Measurements from ENCODE around the gene MYOZ1.

DNA sequence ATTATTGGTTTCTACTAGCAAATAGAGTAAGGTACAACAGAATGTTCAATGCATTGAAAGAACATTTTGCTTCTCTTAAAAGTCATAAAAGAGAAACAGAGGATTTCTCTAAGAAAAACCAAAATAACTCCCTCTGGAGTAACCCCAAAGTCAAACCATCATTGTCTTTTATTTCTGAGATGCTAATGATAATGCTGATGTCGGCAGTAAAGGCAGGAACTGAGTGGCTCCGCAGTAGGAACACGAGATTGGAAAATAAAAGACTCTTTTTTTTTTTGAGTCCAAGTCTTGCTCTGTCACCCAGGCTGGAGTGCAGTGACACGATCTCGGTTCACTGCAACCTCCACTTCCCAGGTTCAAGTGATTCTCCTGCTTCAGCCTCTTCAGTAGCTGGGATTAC, 47.5 kb downstream of the MYOZ1 start:
- TF ChIP-seq, protein P1, sequence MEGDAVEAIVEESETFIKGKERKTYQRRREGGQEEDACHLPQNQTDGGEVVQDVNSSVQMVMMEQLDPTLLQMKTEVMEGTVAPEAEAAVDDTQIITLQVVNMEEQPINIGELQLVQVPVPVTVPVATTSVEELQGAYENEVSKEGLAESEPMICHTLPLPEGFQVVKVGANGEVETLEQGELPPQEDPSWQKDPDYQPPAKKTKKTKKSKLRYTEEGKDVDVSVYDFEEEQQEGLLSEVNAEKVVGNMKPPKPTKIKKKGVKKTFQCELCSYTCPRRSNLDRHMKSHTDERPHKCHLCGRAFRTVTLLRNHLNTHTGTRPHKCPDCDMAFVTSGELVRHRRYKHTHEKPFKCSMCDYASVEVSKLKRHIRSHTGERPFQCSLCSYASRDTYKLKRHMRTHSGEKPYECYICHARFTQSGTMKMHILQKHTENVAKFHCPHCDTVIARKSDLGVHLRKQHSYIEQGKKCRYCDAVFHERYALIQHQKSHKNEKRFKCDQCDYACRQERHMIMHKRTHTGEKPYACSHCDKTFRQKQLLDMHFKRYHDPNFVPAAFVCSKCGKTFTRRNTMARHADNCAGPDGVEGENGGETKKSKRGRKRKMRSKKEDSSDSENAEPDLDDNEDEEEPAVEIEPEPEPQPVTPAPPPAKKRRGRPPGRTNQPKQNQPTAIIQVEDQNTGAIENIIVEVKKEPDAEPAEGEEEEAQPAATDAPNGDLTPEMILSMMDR (optimal IDR thresholded peaks at IDR 0.05 in 1 of 3, IDR thresholded peaks at IDR 0.05 in 1 of 3, conservative IDR thresholded peaks at IDR 0.05 in 1 of 3; ENCODE audit: extremely low read depth in 1 of 3, insufficient read depth in 2 of 3, low read length in 3 of 3) = no peak
- no peak for TF ChIP-seq EZH2 (IDR thresholded peaks at IDR 0.05; ENCODE audit: low read length)
